A204.1 (cell line): ENCODE data around the gene TMX2.
"Not testable (repeated sequence)": the region's sequence is repeated elsewhere in the genome, so short reads cannot be mapped to it uniquely, and the experiment has no call there.

Experiments used
- FAIRE-seq: peaks from 2 replicates; lab custom pipeline; 2012; peaks lifted over from hg19 to GRCh38; lab: Jason Lieb, UNC

Gene TMX2

DNA sequence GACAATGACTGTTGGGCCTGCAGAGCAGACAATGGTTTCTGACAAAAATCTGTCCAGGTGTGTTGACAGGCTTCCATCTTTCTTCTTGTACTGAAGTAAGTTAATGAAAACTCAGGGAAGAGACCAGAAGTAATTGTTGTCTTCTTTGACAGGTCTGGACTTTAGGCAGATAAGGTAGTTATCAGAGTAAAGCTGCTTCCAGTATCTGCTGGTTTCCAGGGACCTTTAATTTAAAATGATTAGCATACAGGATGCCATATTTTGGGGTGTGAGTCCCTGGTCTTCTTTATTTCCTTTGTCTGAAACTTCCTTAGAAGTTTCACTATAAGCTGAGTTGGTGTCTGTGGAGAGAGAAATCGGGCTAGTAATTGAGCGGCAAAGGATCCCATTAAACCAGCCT is 1.4 kb downstream of the TMX2 start:
- no peak for FAIRE-seq

DNA sequence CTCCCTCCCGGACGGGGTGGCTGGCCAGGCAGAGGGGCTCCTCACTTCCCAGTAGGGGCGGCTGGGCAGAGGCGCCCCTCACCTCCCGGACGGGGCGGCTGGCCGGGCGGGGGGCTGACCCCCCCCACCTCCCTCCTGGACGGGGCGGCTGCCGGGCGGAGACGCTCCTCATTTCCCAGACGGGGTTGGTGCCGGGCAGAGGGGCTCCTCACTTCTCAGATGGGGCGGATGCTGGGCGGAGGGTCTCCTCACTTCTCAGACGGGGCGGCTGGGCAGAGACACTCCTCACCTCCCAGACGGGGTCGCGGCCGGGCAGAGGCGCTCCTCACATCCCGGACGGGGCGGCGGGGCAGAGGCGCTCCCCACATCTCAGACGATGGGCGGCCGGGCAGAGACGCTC is 4.3 kb downstream of the TMX2 start:
- not testable (repeated sequence) for FAIRE-seq

DNA sequence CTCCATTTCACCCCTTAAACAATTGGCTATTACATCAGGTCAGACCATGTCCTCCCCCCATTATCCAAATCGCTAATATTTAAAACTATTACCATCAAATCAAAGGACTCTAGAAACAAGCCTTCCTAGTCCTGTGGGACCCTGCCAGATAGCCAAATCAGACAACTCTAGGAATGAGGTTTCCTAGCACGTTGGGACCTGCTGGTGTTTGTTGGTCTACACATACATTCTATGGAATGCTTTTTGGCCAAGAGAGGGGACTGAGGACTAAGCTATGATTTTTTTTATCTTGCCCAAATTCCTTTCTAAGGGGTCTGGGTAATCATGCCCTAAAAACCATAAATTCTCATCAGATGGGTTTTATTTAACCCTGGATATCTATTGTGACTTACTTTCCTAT is 14.8 kb downstream of the TMX2 start:
- no peak for FAIRE-seq

DNA sequence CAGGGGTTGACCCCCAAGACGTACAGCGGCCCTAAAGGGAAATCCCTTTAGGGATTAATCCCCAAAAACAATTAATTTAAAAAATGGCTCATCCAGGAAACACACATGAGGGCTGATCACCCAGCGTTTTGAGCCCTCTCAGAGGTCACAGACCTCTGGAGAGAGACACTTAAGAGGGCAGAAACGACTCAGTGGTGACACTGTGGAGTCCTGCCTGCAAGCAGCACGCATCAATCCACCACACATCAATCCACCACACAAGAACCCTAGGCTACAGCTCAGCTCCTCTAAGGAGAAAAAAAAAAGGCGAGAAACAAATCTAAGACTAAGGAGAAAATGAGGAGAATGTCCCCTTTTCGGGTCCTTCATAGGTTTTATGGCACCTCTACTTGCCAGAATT is 16.4 kb downstream of the TMX2 start:
- no peak for FAIRE-seq

DNA sequence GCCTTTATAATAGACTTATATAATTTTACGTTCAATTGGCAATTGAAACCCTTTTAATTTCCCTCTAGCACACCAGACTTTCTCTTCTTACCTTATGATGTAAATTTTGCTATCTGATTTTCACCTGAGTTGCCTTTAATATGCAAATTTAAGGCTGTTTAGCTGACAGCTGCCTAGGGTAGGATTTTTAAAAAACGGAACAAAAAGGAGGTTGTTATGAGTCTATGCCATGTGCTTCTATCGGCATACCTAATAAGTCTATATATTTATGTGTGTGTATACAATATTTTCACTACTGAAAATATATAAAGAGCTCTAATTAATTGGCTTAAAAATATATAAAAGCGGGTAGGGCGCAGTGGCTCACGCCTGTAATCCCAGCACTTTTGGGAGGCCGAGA is 17.1 kb downstream of the TMX2 start:
- no peak for FAIRE-seq

DNA sequence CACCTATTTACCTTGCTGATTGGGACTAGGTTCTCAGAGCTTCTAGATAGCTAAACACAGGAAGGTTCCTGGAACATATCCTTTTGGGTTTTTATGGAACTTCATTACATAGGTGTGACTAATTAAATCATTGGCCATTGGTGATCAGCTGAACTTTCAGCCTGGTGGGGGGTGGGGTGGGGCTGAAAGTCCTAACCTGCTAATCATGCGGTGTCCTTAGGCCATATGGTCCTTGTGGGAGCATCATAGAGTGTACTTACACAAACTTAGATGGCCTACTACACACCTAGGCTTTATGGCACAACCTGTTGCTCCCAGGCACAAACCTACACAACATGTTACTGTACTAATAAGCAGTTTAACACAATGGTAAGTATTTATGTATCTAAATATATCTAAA is 20.3 kb downstream of the TMX2 start:
- no peak for FAIRE-seq

DNA sequence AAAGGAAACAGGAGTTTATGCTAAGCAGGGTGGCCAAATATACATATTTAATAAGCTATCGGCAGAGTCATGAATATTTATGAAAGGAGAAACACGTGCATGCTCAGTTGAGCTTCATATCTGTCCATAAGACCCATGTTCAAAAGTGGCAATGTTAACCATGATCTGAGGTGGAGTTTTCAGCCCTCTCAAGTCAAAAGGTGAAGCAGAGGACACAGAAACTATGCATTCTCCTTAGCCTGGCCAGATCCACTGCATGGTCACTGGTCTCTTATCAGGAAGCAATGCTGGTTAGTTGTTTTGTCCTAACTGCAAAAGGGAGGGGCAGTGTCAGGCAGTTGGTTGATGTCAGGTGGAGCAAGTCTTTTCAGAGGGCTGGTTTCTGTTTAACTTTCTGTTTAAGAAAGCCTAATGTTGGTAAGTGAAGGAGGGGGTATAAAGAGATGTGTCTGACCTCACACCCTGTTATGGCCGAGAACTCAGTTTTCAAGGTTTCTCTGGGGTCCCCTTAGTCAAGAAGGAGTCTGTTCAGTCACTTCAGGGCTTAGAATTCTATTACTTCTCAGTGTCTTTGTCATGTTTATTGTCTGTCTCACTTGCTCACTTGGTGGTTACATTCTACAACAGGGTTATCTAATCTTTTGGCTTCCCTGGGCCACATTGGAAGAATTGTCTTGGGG is 23.4 kb downstream of the TMX2 start:
- no peak for FAIRE-seq

DNA sequence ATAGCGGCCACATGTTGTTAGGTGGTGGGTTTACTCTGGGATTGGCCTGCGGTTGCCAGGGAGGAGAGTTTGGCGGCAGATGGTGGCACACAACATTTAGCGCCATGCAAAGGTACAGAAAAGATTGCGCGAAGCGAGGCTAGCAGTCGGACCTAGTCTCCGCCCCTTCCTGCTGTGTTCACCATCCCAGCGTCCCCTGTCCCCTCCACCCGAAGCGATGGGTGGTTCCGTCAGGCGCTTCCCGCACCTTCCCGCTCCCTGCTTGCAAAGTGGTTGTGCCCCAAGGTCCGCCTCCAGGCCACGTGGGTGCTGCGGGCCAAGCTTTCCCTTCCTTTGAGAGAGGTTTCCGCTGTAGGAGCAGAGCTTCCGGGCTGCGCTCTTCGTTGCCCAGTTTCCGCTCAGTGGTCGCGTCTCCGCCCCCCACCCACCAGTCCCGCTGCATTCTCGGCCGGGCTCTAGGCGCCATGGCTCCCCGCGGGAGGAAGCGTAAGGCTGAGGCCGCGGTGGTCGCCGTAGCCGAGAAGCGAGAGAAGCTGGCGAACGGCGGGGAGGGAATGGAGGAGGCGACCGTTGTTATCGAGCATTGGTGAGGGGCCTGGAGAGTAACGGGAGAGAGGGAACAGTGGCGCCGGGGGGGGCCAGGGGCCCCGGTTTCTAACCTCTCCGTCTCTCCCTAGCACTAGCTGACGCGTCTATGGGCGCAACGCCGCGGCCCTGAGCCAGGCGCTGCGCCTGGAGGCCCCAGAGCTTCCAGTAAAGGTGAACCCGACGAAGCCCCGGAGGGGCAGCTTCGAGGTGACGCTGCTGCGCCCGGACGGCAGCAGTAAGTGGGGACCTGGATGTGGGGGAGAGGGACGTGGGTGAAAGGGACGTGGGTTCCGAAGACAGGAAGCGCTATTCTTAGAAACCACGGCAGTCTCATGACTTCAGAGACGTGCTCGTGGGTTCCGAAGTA is 29.0 kb downstream of the TMX2 start, which contains the start of gene SELENOH:
SELENOH (plus strand) TSS at position 360 of the 955 bp plus-strand sequence; CDS start at position 465, 105 bp downstream.
- peak; percentile 73 for FAIRE-seq

DNA sequence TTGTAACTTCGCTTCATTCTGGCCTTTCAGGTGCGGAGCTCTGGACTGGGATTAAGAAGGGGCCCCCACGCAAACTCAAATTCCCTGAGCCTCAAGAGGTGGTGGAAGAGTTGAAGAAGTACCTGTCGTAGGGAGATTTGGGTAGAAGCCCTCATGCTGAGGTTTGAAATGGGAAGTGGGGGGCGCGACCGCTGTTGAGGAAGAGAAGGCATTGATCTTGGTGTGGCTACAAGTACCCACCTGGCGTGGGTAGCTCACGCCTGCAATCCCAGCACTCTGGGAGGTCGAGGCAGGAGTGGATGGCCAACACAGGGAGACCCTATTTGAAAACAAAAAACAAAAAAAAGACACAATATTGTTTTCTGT is 29.7 kb downstream of the TMX2 start:
- no peak for FAIRE-seq

DNA sequence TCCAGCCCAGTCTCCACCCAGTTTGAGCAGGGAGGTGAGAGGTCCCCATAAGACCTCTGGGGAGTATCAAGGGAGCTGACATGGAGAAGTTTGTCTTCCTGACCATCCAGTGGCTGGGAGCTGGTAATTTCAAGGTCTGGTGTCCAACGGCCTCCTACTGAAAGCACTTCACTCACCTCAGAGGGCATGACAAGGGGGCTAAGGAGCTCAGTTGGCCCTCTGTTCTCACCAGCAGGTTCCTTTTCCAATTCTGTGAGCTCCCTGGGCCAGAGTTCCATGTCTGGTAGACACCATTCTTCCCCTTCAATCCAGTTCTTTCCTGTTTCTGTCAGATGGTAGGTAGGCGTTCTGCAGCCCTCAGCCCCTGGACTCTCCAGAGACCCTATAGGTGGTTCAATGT is 32.0 kb downstream of the TMX2 start:
- no peak for FAIRE-seq

DNA sequence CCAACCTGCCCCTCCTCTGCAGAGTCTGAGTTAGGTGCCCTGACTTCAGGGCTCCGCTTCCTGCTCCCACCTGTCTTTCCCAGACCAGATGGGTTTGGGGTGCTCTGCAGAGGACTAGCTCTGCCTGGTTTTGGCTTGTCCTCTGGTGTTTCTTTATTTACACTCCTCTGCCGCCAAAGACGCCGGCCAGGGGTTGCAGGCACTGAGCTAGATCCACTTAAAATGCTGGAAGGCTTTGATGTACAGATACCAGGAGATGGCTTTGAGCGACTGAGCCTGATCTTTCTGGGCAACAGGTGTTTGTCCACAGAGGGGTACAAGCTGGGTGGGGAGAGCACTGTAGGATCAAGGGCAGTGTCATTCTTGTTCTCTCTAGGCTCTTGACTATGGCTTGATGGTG is 32.8 kb downstream of the TMX2 start:
- FAIRE-seq = no peak

DNA sequence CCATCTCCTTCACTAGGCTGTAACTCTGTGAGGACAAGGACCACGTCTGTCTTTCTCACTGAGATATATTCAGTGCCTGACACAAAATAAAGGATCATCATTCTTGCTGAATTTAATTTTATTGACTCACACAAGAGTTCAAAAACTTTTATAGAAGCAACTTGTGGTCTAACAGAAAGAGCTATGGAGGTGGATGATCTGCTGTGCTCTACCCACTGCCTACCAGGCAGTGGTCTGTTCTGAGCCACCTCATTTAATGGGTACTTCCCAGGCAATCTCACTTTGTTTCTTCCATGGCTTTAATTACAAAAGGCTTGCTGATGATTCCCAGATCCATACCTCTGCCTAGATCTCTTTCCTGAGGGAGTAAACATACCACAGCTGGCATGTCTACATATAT is 34.5 kb downstream of the TMX2 start:
- no peak for FAIRE-seq

DNA sequence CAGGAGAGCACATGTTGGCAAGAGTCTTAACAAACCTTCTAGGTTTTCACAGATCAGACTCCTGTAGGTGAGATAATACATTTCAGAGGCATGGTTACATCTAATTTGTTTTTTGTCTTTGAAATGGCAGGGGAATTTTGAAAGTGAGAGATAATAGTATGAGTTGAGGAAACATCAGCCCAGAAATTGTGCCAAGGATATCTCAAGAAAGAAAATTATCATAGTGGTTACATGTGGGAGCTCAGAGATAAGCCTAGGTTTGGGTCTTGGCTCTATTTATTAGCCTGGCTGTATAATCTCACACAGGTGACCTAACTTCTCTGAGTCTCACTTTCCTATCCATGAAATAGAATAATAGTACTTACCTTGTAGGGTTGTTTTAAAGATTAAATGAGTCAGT is 38.8 kb downstream of the TMX2 start:
- no peak for FAIRE-seq

DNA sequence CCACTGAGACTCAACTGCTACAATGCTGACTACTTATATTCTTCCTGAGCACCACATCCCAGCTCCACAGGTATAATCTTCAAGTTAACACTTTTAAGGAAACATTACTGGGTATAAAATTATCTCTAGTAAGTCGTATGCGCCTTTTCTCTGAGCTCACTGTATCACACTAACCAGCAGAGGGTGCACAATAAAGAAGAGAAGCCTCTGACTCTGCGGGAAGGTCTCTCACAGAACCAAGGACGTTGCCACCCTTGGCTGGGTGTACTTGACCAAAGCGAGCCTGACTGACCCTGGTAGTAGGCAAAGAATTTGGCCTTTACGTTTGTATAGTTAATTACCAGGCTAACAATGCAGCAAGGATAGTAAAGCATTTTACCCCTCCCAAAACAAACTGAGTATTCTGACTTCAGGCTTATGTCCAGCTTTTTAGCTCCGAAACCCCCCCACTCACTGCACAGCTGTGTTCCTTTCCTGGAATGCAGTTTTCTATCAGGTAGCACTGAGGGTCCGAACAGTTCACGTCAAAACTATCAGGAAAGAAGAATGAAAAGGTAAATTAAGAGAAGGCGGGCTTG is 39.4 kb downstream of the TMX2 start, which contains the start of gene BTBD18:
BTBD18 (minus strand) TSS at position 144 of the 578 bp plus-strand sequence. CDS start 631 bp downstream, outside the sequence.
- FAIRE-seq = no peak

DNA sequence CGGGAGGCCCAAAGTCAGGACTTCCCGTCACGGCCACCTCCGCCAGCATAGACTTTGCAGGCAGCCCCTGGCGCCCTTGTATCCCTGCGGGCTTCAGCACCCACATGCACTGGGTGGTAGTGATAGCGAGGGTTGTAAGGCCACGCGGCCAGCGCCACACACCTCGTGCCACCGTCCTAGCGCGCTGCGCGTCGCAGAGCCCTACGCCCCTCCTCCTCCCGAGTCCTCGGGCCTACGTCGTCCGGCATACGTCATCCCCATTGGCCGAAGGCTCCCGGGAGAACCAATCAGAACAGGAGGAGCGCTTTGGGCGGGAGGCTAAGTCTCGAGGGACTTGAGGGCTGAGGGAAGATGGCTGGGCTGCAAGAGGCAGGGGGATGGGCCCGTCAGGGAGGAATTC is 40.6 kb downstream of the TMX2 start:
- FAIRE-seq = no peak

DNA sequence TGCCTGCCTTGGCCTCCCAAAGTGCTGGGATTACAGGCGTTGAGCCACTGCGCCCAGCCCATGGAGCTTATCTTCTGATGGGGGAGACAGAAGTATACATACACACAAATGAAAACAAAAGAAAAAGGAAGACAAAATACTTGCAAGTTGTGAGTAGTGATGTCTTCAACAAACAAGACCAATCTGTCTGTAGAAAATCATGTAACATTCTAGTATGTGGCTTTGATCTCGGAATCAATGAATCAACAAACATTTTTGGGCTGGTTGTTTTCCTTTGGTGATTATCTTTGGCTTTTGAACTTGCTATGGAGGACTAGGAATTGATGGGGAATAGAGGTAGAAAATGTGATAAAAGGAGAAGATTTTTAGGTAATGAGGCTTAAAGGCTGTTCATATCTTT is 45.8 kb downstream of the TMX2 start:
- no peak for FAIRE-seq

DNA sequence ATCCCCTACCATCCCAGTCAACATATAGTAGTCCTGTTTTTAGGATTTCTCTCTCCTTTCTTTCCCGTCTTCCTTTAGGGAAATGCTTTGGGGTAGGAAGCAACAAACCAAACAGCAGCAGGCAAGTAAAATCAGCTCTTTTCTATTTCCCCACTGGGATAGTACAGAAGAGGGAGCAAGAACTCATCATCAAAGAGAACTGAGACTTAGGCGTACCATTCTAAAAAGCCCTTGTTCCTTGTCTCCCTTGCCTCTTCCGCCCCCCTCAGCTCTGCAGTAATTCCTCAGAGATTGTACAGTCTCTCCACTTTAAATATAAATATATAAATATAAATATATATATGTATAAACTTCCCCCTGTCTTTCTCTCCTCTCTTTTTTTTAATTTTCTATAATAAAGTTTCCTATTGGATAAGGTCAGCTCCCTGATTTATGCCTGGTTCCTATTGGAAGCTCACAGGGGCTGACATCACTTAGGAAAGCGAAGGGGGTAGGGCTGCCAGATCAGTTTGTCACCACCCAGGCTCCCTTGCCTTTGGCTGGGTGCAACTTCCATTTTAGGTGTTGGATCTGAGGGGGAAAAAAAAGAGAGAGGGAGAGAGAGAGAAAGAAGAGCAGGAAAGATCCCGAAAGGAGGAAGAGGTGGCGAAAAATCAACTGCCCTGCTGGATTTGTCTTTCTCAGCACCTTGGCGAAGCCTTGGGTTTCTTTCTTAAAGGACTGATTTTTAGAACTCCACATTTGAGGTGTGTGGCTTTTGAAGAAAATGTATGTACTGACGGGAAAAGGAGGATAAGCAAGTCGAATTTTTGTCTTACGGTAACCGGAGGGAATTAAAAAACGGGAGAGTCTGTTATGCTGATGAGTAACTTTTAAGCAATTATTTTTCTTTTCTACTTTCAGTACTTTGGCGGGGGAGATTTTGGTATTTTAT is 49.2 kb downstream of the TMX2 start, which contains the start of gene CTNND1:
CTNND1 (plus strand) TSS at position 502 of the 934 bp plus-strand sequence. CDS start 29,677 bp downstream, outside the sequence.
- FAIRE-seq = peak; percentile 99

DNA sequence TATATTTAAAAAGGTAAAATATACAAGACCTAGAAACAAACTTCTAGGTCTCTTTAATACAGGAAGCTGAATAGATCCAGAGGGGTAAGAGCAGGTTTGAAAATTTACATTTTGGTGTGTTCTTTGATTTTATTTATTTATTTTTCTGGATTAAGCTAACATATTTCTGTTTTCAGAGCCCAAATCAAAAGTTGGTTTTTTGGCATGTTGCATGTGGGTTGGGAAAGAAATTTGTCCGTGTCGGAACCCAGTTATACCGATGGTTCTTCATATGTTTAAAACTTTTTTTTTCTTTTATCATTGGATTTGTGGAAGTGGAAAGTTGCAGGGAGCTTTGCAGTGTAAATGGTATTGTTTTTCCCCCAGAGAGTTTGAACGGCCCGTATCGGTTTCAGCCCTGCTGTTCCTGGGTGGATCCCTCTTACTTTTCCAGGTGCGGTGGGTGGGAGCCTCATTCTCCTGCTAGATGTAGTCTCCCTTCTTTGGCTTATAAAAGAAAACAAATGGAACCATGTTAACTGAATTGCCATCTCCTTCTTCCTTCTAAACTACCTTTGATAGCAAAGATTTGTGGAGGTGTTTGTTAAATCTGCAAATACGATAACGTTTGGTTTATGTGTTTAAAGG is 50.0 kb downstream of the TMX2 start:
- FAIRE-seq = no peak

DNA sequence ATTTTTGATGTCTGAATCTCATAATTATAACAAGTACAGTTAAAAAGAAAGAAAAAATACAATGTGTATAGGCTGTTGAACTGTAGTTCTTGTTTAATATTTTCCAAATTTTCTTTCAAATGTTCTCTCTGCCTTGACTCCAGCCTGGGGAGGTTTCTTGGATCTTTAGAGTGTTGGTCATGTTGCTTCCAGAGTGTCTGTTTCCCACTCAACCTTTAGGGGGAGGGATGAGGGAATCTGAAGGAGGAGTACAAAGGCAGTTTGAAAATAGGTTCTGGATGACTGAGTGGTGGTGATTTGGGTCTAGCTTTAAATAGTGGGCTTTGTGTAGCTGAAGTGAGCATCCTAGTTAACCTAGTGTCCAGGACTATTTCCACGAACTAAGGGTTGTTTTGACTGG is 51.2 kb downstream of the TMX2 start:
- FAIRE-seq = no peak

DNA sequence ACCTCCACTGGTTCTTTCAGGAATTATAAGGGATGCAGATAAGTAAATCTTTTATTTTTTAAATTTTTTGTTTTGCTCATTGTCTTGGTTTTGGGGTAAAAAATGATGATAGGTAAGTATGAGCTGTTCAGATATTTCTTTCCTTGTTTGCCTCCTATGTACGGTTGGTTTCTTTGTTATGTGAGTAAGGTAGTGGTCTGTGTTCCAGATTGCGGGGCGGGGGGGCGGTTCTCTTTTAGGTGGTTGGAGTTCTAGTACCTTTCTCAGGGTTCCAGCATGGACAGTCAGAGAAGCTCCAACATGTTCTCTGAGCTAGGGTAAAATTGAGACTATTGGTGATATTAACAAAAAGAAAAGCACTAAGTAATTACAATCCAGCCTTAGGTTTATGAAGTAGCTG is 51.6 kb downstream of the TMX2 start:
- no peak for FAIRE-seq

DNA sequence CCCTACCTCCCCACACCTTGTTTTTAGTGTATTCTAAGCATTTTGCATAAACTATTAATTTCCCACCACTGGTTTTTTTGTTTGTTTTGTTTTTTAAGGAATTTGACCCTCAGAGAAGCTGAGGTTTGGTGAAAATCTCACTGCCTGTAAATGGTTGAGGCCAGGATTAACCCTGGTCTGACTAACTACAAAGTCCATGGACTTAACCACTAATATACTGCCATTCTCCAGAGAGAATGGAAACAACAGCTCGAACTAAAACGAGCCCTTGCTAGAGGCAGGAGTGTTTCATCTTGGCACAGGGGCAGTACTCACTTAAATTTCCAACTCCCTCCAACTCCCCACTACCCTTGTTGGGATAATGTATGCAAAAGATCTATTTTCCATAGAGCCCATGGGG is 52.2 kb downstream of the TMX2 start:
- no peak for FAIRE-seq
